CD4-positive, alpha-beta T cell (primary cell): ENCODE results near the gene DNAJC15. TPM values are rescaled to one million over a fixed set of nuclear protein-coding genes. Genes with fewer than 3 reads are reported as not detected.

ENCODE experiments used
- ATAC-seq: fragments of 200-7000 bp; cut with Tn5 transposase; one replicate; pipeline ENCODE4 v1.10.0; 2022; ENCODE audit warnings: mild to moderate bottlenecking; ENCODE audit not compliant: poor library complexity
- CTCF ChIA-PET: fragments of 350-600 bp; sonication (Branson Sonifier 250); formaldehyde crosslinking; loops from one replicate; lab custom pipeline; 2021; ENCODE audit warnings: antibody characterized with exemption, inconsistent platforms; lab: Charles Lee
- POLR2A ChIA-PET: fragments of 350-600 bp; sonication (Branson Sonifier 250); formaldehyde crosslinking; loops from one replicate; lab custom pipeline; 2021; ENCODE audit warnings: antibody characterized with exemption, inconsistent platforms; lab: Charles Lee
- DNase-seq, 14 experiments: peaks; one replicate each; pipeline ENCODE4 v3.0.0-alpha.2; 2013 to 2020; ENCODE audit warnings: mixed read lengths in 2 of 14
- H3K27ac ChIP-seq, 2 donors: one replicate each; pipeline versions ENCODE4 v1.5.1 to v1.7.0; 2013; ENCODE audit warnings: low read length in 2 of 2, low read depth in 1 of 2, mild to moderate bottlenecking in 1 of 2
- H3K27me3 ChIP-seq, 2 experiments: 1 replicate in 1 of 2; 2 replicates in 1 of 2; pipeline versions ENCODE4 v1.6.1 to v1.7.0; 2013; ENCODE audit warnings: low read length in 2 of 2, control low read depth in 1 of 2, mild to moderate bottlenecking in 1 of 2, moderate library complexity in 1 of 2; ENCODE audit not compliant: insufficient read depth in 2 of 2, control insufficient read depth in 1 of 2
- H3K36me3 ChIP-seq: one replicate; pipeline ENCODE4 v1.6.1; 2013; ENCODE audit warnings: low read length, control low read depth; ENCODE audit not compliant: insufficient read depth
- H3K4me1 ChIP-seq: one replicate; pipeline ENCODE4 v1.6.1; 2013; ENCODE audit warnings: low read length, control low read depth; ENCODE audit not compliant: insufficient read depth
- H3K4me3 ChIP-seq: one replicate; pipeline ENCODE4 v1.5.1; 2013; ENCODE audit warnings: mild to moderate bottlenecking, low read length, moderate library complexity
- H3K9me3 ChIP-seq, 2 experiments: 1 replicate in 1 of 2; 2 replicates in 1 of 2; pipeline versions ENCODE4 v1.6.1 to v1.7.0; 2013; ENCODE audit warnings: low read length in 2 of 2, mild to moderate bottlenecking in 2 of 2, control low read depth in 1 of 2, moderate library complexity in 1 of 2; ENCODE audit not compliant: control insufficient read depth in 1 of 2, insufficient read depth in 1 of 2
- H3K27ac Mint-ChIP-seq: one replicate; pipeline ENCODE4 v1.8.0; 2020; ENCODE audit warnings: mixed read lengths
- H3K27me3 Mint-ChIP-seq: one replicate; pipeline ENCODE4 v1.8.0; 2021; ENCODE audit warnings: mixed read lengths
- H3K36me3 Mint-ChIP-seq: one replicate; pipeline ENCODE4 v1.8.0; 2021; ENCODE audit warnings: low read depth, mixed read lengths
- H3K4me1 Mint-ChIP-seq: one replicate; pipeline ENCODE4 v1.8.0; 2021; ENCODE audit warnings: low read depth, mixed read lengths
- H3K4me3 Mint-ChIP-seq: one replicate; pipeline ENCODE4 v1.8.0; 2020; ENCODE audit warnings: mild to moderate bottlenecking, mixed read lengths
- H3K9me3 Mint-ChIP-seq: one replicate; pipeline ENCODE4 v1.8.0; 2020; ENCODE audit warnings: mixed read lengths
- CTCF ChIP-seq: fragments of 200-600 bp; IDR thresholded peaks from one replicate; pipeline ENCODE4 v1.8.0; 2022; ENCODE audit warnings: antibody characterized with exemption, mild to moderate bottlenecking
- intact Hi-C, 2 experiments: fragments of 100-400 bp; cut with DNase I in 1 of 2; cut with micrococcal nuclease in 1 of 2; formaldehyde crosslinking; loops; one replicate each; pipeline versions ENCODE4 v1.15.1 to v1.9.0; 2023 to 2025; cut with DNase I, micrococcal nuclease
- total RNA-seq, 174 experiments: library from RNA in 2 of 174; stranded (reverse) in 2 of 174; gene quantifications; one replicate each; pipeline ENCODE4 v1.2.3 and lab custom pipeline; 2021 to 2026

DNAJC15 gene
- total RNA-seq, 2 experiments from 2014 or later: 6.8 to 7.6 TPM

- Histone ChIP-seq H3K36me3 (no peaks in the 10 kb centered on the region), H3K4me3 (no peak overlapping the region), H3K4me1 (peaks cover 9% of the 10 kb centered on the region), H3K9me3 (no peaks in the 10 kb centered on the region), H3K27me3 (no peaks in the 10 kb centered on the region), H3K27ac (no peak overlapping the region)
- DNase-seq: no peak
- Mint-ChIP-seq H3K4me1 (peaks cover 17% of the 10 kb centered on the region), H3K27me3 (no peaks in the 10 kb centered on the region), H3K9me3 (no peaks in the 10 kb centered on the region), H3K4me3 (no peak overlapping the region), H3K27ac (no peak overlapping the region), H3K36me3 (peaks cover 6% of the 10 kb centered on the region)
- no peak for ATAC-seq
- intact Hi-C loops: loop anchor here in 1 of 2 experiments (2.0 kb wide), 1 partner anchor 19 kb away; no protein-coding TSS in a partner anchor
- TF ChIP-seq CTCF: no peak
- ChIA-PET CTCF (interaction anchor here (0.5 to 1.6 kb wide), 2 partner anchors 24 to 29 kb away, joined by 3 to 4 read pairs; no protein-coding TSS in a partner anchor), POLR2A (interaction anchor here (1.1 kb wide), 1 partner anchor 28 kb away, joined by 4 read pairs; no protein-coding TSS in a partner anchor)
Observed at GRCh38 chr13:42997381-42997780, 26.0 kb upstream of the DNAJC15 start.

GRCh38 chr13:42999491-42999890, 23.9 kb upstream of the DNAJC15 start:
- Mint-ChIP-seq H3K36me3 (no peaks in the 10 kb centered on the region), H3K27me3 (no peaks in the 10 kb centered on the region), H3K4me3 (no peak overlapping the region), H3K9me3 (no peaks in the 10 kb centered on the region), H3K27ac (no peak overlapping the region), H3K4me1 (no peaks in the 10 kb centered on the region)
- Histone ChIP-seq H3K27me3 (no peaks in the 10 kb centered on the region), H3K9me3 (no peaks in the 10 kb centered on the region), H3K36me3 (no peaks in the 10 kb centered on the region), H3K4me3 (no peak overlapping the region), H3K4me1 (no peaks in the 10 kb centered on the region), H3K27ac (no peak overlapping the region)
- intact Hi-C loops: no loop called here
- DNase-seq (no peak), ATAC-seq (no peak)
- TF ChIP-seq CTCF: no peak
- POLR2A ChIA-PET: no interaction called here
- CTCF ChIA-PET: no interaction called here

- H3K9me3 Mint-ChIP-seq: no peaks in the 10 kb centered on the region
- Histone ChIP-seq H3K4me1 (no peaks in the 10 kb centered on the region), H3K27ac (no peak overlapping the region), H3K27me3 (no peaks in the 10 kb centered on the region), H3K9me3 (no peaks in the 10 kb centered on the region), H3K4me3 (no peak overlapping the region), H3K36me3 (no peaks in the 10 kb centered on the region)
- ATAC-seq (no peak), DNase-seq (no peak)
- no peaks in the 10 kb centered on the region for H3K36me3 Mint-ChIP-seq
- POLR2A ChIA-PET: interaction anchor here (1.2 to 1.8 kb wide), 2 partner anchors 8 to 10 kb away, joined by 3 to 9 read pairs; partner anchors contain the start of gene EPSTI1
- no peaks in the 10 kb centered on the region for H3K27me3 Mint-ChIP-seq
- H3K4me1 Mint-ChIP-seq: no peaks in the 10 kb centered on the region
- intact Hi-C loops: no loop called here
- H3K27ac Mint-ChIP-seq: no peak overlapping the region
- no peak overlapping the region for H3K4me3 Mint-ChIP-seq
- CTCF ChIA-PET: no interaction called here
- TF ChIP-seq CTCF: no peak
Observed at GRCh38 chr13:43000676-43001075, 22.7 kb upstream of the DNAJC15 start.
